ENCODE results near the gene SIRT6.

SIRT6 gene

GRCh38 chr19:4229179-4229931 lies 47.0 kb upstream of the SIRT6 start, which contains the start of gene EBI3 (continued):
- TF ChIP-seq ZNF280D (tag by site-specific recombination; IDR thresholded peaks at IDR 0.05) (no peak), BCL11A (tag by site-specific recombination; IDR thresholded peaks at IDR 0.05; ENCODE audit: low read depth) (no peak), ZBTB48 (tag by site-specific recombination; IDR thresholded peaks at IDR 0.05) (peak; percentile 45; the same call in 1 of the 2 replicates), ZNF654 (tag by site-specific recombination; IDR thresholded peaks at IDR 0.05; ENCODE audit: low read depth) (no peak), KLF7 (tag by site-specific recombination; IDR thresholded peaks at IDR 0.05; ENCODE audit: borderline replicate concordance) (no peak), ZNF530 (tag by site-specific recombination; IDR thresholded peaks at IDR 0.05; ENCODE audit: low read depth) (no peak), ZSCAN4 (tag by site-specific recombination; IDR thresholded peaks at IDR 0.05) (no peak), ZIC2 (tag by site-specific recombination; IDR thresholded peaks at IDR 0.05) (peak; percentile 96), SP2 (tag by site-specific recombination; IDR thresholded peaks at IDR 0.05) (peak; percentile 61), ZBTB26 (tag by site-specific recombination; optimal IDR thresholded peaks at IDR 0.05) (no peak), ZNF175 (tag by site-specific recombination; IDR thresholded peaks at IDR 0.05) (no peak), ZXDB (tag by site-specific recombination; IDR thresholded peaks at IDR 0.05) (peak; percentile 10; the same call in 1 of the 2 replicates), ZFHX2 (tag by site-specific recombination; conservative IDR thresholded peaks at IDR 0.05) (peak; percentile 76), ZSCAN5A (tag by site-specific recombination; IDR thresholded peaks at IDR 0.05) (no peak)

- Histone ChIP-seq H3K27ac (ENCODE audit: extremely low read depth, low read depth, low read length) (no peak overlapping the region), H3K36me3 (ENCODE audit: control insufficient read depth in 2 of 2, insufficient read depth in 1 of 2, low read length in 2 of 2) (no peaks in the 10 kb centered on the region), H3K9me3 (ENCODE audit: control insufficient read depth, insufficient read depth, low read depth, low read length) (no peaks in the 10 kb centered on the region), H3K4me3 (ENCODE audit: low read depth, low read length) (no peak overlapping the region), H3K4me1 (ENCODE audit: control insufficient read depth, insufficient read depth, low read length) (no peaks in the 10 kb centered on the region)
- ChIA-PET POLR2A (no interaction called here), CTCF (no interaction called here)
- TF ChIP-seq ZNF514 (tag by site-specific recombination; IDR thresholded peaks at IDR 0.05): peak; percentile 86; the same call in 1 of the 2 replicates
- no peak for TF ChIP-seq ZNF707 (tag by site-specific recombination; IDR thresholded peaks at IDR 0.05)
- 0 out of 2 replicates have a peak, but pooled peaks have one; percentile 58 for TF ChIP-seq ZXDB (tag by site-specific recombination; IDR thresholded peaks at IDR 0.05)
- peak; percentile 8; the same call in 1 of the 2 replicates for TF ChIP-seq INSM2 (tag by site-specific recombination; IDR thresholded peaks at IDR 0.05)
- TF ChIP-seq ZNF202 (tag by site-specific recombination; IDR thresholded peaks at IDR 0.05; ENCODE audit: borderline replicate concordance): peak; percentile 36; the same call in 1 of the 2 replicates
- TF ChIP-seq ZNF146 (tag by site-specific recombination; IDR thresholded peaks at IDR 0.05): 0 out of 2 replicates have a peak, but pooled peaks have one; percentile 24
- TF ChIP-seq ZNF48 (tag by site-specific recombination; IDR thresholded peaks at IDR 0.05): 0 out of 2 replicates have a peak, but pooled peaks have one; percentile 83
- no peak for TF ChIP-seq ZSCAN4 (tag by site-specific recombination; IDR thresholded peaks at IDR 0.05)
- TF ChIP-seq ZNF398 (tag by site-specific recombination; IDR thresholded peaks at IDR 0.05): peak; percentile 38; the same call in 1 of the 2 replicates
- TF ChIP-seq REPIN1 (tag by site-specific recombination; IDR thresholded peaks at IDR 0.05; ENCODE audit: low read depth): no peak
- no peak for TF ChIP-seq TCF7L2 (IDR thresholded peaks at IDR 0.05; ENCODE audit: borderline replicate concordance, low read depth, low read length)
Measured at GRCh38 chr19:4228765-4229178, 46.4 kb upstream of the SIRT6 start.

All from HEK293 (cell line).